Endothelial cell of umbilical vein (primary cell): ENCODE data around the gene GEMIN7. TPM values are rescaled to one million over a fixed set of nuclear protein-coding genes. Genes with fewer than 3 reads are reported as not detected.

Experiments used
- BruUV-seq: library from RNA; stranded (reverse); fragments of 400-500 nt; replicated peaks from 2 replicates; lab custom pipeline; 2021; lab: Mats Ljungman, UMichigan
- CTCF ChIA-PET: fragments of 300-600, 350-600 bp; sonication (Branson Sonifier 250); formaldehyde crosslinking; loops from one replicate; lab custom pipeline; 2021; ENCODE audit warnings: antibody characterized with exemption, inconsistent platforms; lab: Charles Lee
- POLR2A ChIA-PET: fragments of 300-600, 350-600 bp; sonication (Branson Sonifier 250); formaldehyde crosslinking; loops from one replicate; lab custom pipeline; 2021; ENCODE audit warnings: antibody characterized with exemption, inconsistent platforms; lab: Charles Lee
- DNase-seq: peaks from one replicate; pipeline ENCODE4 v3.0.0-alpha.2; 2011; ENCODE audit warnings: low read depth, low spot score
- FAIRE-seq: peaks from 2 replicates; lab custom pipeline; 2011; peaks lifted over from hg19 to GRCh38; lab: Jason Lieb, UNC
- H2AFZ ChIP-seq: 2 replicates; pipeline ENCODE4 v1.6.0; 2012; ENCODE audit warnings: low read depth, low read length, control low read depth, inconsistent platforms
- H3K27ac ChIP-seq: 2 replicates; pipeline ENCODE4 v1.5.1; 2011; ENCODE audit warnings: low read depth, mild to moderate bottlenecking, control low read depth, low read length, moderate library complexity; ENCODE audit not compliant: insufficient read depth
- H3K27me3 ChIP-seq, 2 experiments: 2 replicates each; pipeline versions ENCODE4 v1.6.0 to v1.6.1; 2011; ENCODE audit warnings: low read length in 2 of 2, mixed read lengths in 1 of 2; ENCODE audit not compliant: control insufficient read depth in 2 of 2, insufficient read depth in 2 of 2
- H3K36me3 ChIP-seq, 2 experiments: 2 replicates in 1 of 2; 3 replicates in 1 of 2; pipeline ENCODE4 v1.5.1; 2011; ENCODE audit warnings: low read length in 2 of 2, mild to moderate bottlenecking in 1 of 2, moderate library complexity in 1 of 2; ENCODE audit not compliant: control insufficient read depth in 2 of 2, insufficient read depth in 2 of 2; ENCODE audit errors: extremely low read depth in 1 of 2
- H3K4me1 ChIP-seq: 3 replicates; pipeline ENCODE4 v1.5.1; 2011; ENCODE audit warnings: mild to moderate bottlenecking, low read length; ENCODE audit not compliant: control insufficient read depth, insufficient read depth; ENCODE audit errors: extremely low read depth
- H3K4me2 ChIP-seq: 2 replicates; pipeline ENCODE4 v1.6.1; 2011; ENCODE audit warnings: low read length, control low read depth, mixed read lengths; ENCODE audit not compliant: insufficient read depth
- H3K4me3 ChIP-seq, 3 experiments: fragments of 200-600 bp in 1 of 3; sonication (generic), shearing (Covaris generic) in 1 of 3; replicated peaks in 1 of 3; 2 replicates each; pipeline ENCODE4 v1.5.1; 2011 to 2016; ENCODE audit warnings: control low read depth in 3 of 3, low read length in 3 of 3, mild to moderate bottlenecking in 2 of 3, inconsistent platforms in 1 of 3, low read depth in 1 of 3, moderate library complexity in 1 of 3; ENCODE audit not compliant: insufficient read depth in 1 of 3
- H3K79me2 ChIP-seq: 2 replicates; pipeline ENCODE4 v1.6.0; 2012; ENCODE audit warnings: low read length, inconsistent platforms; ENCODE audit not compliant: control insufficient read depth, insufficient read depth
- H3K9ac ChIP-seq: replicated peaks from 2 replicates; pipeline ENCODE3; 2011; ENCODE audit warnings: low read length, control low read depth; ENCODE audit not compliant: insufficient read depth; ENCODE audit errors: extremely low read depth
- H3K9me1 ChIP-seq: replicated peaks from 3 replicates; pipeline ENCODE4 v1.6.0; 2011; ENCODE audit warnings: mild to moderate bottlenecking, low read length; ENCODE audit not compliant: control insufficient read depth, insufficient read depth; ENCODE audit errors: extremely low read depth
- H3K9me3 ChIP-seq: replicated peaks from 2 replicates; pipeline ENCODE4 v1.5.1; 2012; ENCODE audit warnings: low read length, inconsistent platforms; ENCODE audit not compliant: control insufficient read depth, insufficient read depth
- H4K20me1 ChIP-seq: replicated peaks from 2 replicates; pipeline ENCODE3; 2011; ENCODE audit warnings: mild to moderate bottlenecking, low read length; ENCODE audit not compliant: control insufficient read depth, insufficient read depth; ENCODE audit errors: extremely low read depth
- CTCF ChIP-seq, 2 donors: IDR thresholded peaks; 1 replicate in 1 of 2; 2 replicates in 1 of 2; pipeline ENCODE4 v1.5.1; 2011; ENCODE audit warnings: low read length in 2 of 2, mild to moderate bottlenecking in 2 of 2, moderate library complexity in 2 of 2, control low read depth in 1 of 2, inconsistent platforms in 1 of 2, low read depth in 1 of 2; ENCODE audit not compliant: insufficient read depth in 1 of 2; ENCODE audit errors: extremely low read depth in 1 of 2
- EZH2 ChIP-seq: IDR thresholded peaks from 2 replicates; pipeline ENCODE4 v1.6.1; 2012; ENCODE audit warnings: borderline replicate concordance, low read depth, mild to moderate bottlenecking, moderate library complexity, low read length, inconsistent platforms; ENCODE audit not compliant: severe bottlenecking
- FOS ChIP-seq: IDR thresholded peaks from 2 replicates; pipeline ENCODE4 v1.6.1; 2011; ENCODE audit warnings: mild to moderate bottlenecking, low read length, moderate library complexity, borderline replicate concordance; ENCODE audit not compliant: insufficient read depth
- GATA2 ChIP-seq: IDR thresholded peaks from 2 replicates; pipeline ENCODE4 v1.7.0; 2011; ENCODE audit warnings: low read depth, mild to moderate bottlenecking, moderate library complexity, mixed read lengths, low read length; ENCODE audit not compliant: insufficient read length, insufficient read depth
- JUN ChIP-seq: IDR thresholded peaks from 2 replicates; pipeline ENCODE4 v1.6.1; 2011; ENCODE audit warnings: borderline replicate concordance, low read depth; ENCODE audit not compliant: insufficient read length, insufficient read depth
- MAX ChIP-seq: IDR thresholded peaks from 2 replicates; pipeline ENCODE4 v1.6.1; 2011; ENCODE audit not compliant: insufficient read depth, insufficient read length
- MYC ChIP-seq: IDR thresholded peaks from one replicate; pipeline ENCODE4 v1.6.1; 2011; ENCODE audit warnings: mild to moderate bottlenecking, low read depth, low read length
- POLR2A ChIP-seq: IDR thresholded peaks from 2 replicates; pipeline ENCODE4 v1.6.1; 2012; ENCODE audit warnings: low read depth, mild to moderate bottlenecking, control low read depth, low read length
- POLR2AphosphoS5 ChIP-seq: IDR thresholded peaks from 2 replicates; pipeline ENCODE4 v1.6.1; 2012; ENCODE audit warnings: low read depth, mild to moderate bottlenecking, control low read depth, low read length, moderate library complexity; ENCODE audit not compliant: insufficient read depth
- dilution Hi-C: fragments of 300-500 bp; cut with MboI; formaldehyde crosslinking; loops from one replicate; pipeline ENCODE4 v1.15.0; 2019; ENCODE audit warnings: low sequenced_read_pairs; ENCODE audit not compliant: extremely low pct_ligation_motif_present
- intact Hi-C: fragments of 100-400 bp; cut with micrococcal nuclease; formaldehyde crosslinking; loops from one replicate; pipeline ENCODE4 v1.10.0; 2022
- polyA plus RNA-seq, 4 experiments: library from polyadenylated mRNA; depleted of rRNA in 3 of 4; stranded (reverse) in 3 of 4; unstranded in 1 of 4; fragments of >200 nt; gene quantifications; 2 replicates each; pipeline versions ENCODE4 v1.2.1 to v1.2.3, GENCODE V29; 2011 to 2012; ENCODE audit warnings: missing spikeins in 1 of 4
- total RNA-seq: library from RNA; stranded (reverse); gene quantifications from 2 replicates; pipeline ENCODE4 v1.2.3, GENCODE V29; 2021

GEMIN7 gene
- total and polyA plus RNA-seq, 2 donors (not counting 3 experiments of a cell fraction or from before 2014, with no cell fraction given) = 34.2 to 53.7 TPM

GRCh38 chr19:45090606-45091005 is 11.5 kb downstream of the GEMIN7 start:
- no peak overlapping the region for H3K27ac ChIP-seq
- FAIRE-seq = no peak
- CTCF ChIA-PET = interaction anchor here (2.1 to 3.8 kb wide), 2 partner anchors 11 to 31 kb away, joined by 8 to 16 read pairs; partner anchors contain the start of gene GEMIN7

More at GRCh38 chr19:45090606-45091005, 11.5 kb downstream of the GEMIN7 start:
- H3K9ac ChIP-seq = no peak overlapping the region
- H3K9me3 ChIP-seq = no peaks in the 10 kb centered on the region
- DNase-seq = no peak
- peaks cover 30% of the 10 kb centered on the region for H3K79me2 ChIP-seq
- dilution Hi-C loops (no loop called here), intact Hi-C loops (loop anchor here (1.0 to 5.0 kb wide), 3 partner anchors 11 to 157 kb away; partner anchors contain the start of genes EXOC3L2 and GEMIN7)
- peak overlapping the region in 1 of 3 experiments; percentile 28 for H3K4me3 ChIP-seq
- no peaks in the 10 kb centered on the region for H3K27me3 ChIP-seq
- H4K20me1 ChIP-seq = no peaks in the 10 kb centered on the region
- BruUV-seq = no TSS peak
- peaks cover 0 to 6% of the 10 kb centered on the region in 2 experiments for H3K36me3 ChIP-seq
- no peak for TF ChIP-seq JUN
- TF ChIP-seq GATA2 = no peak
- TF ChIP-seq CTCF (IDR thresholded peaks at IDR 0.05; ENCODE audit: extremely low read depth in 1 of 2, insufficient read depth in 1 of 2, low read depth in 1 of 2, low read length in 2 of 2) = no peak
- no peak for TF ChIP-seq EZH2
- TF ChIP-seq MYC = no peak
- no peak for TF ChIP-seq POLR2AphosphoS5
- TF ChIP-seq FOS = no peak
- no peak for TF ChIP-seq POLR2A
- TF ChIP-seq MAX = no peak
- no peak overlapping the region for H2AFZ ChIP-seq
- no peak overlapping the region for H3K4me2 ChIP-seq
- POLR2A ChIA-PET = interaction anchor here (0.7 kb wide), 1 partner anchor 47 kb away, joined by 4 read pairs; no protein-coding TSS in a partner anchor
- H3K9me1 ChIP-seq = no peaks in the 10 kb centered on the region
- H3K4me1 ChIP-seq = peaks cover 13% of the 10 kb centered on the region
